ENCODE measurements around the gene HDDC2.

Gene HDDC2

GRCh38 chr6:125277838-125278237, 23.9 kb downstream of the HDDC2 start:
- H4K20me1 ChIP-seq (ENCODE audit: control insufficient read depth, insufficient read depth, low read depth, low read length) = no peaks in the 10 kb centered on the region
- H3K4me1 ChIP-seq (ENCODE audit: control insufficient read depth, low read length) = no peaks in the 10 kb centered on the region
- no peak overlapping the region for H3K4me3 ChIP-seq (ENCODE audit: low read length)
- no peak overlapping the region for H3K27ac ChIP-seq (ENCODE audit: low read depth, low read length)
- H3K9me2 ChIP-seq (replicated peaks; ENCODE audit: control insufficient read depth, low read length) = no peaks in the 10 kb centered on the region
- no peaks in the 10 kb centered on the region for H3F3A ChIP-seq (ENCODE audit: control insufficient read depth, insufficient read depth)
- H3K4me2 ChIP-seq (ENCODE audit: low read length) = no peak overlapping the region
- H3K36me3 ChIP-seq (ENCODE audit: control insufficient read depth, low read length) = peaks cover 92% of the 10 kb centered on the region
- TF ChIP-seq EZH2phosphoT487 (IDR thresholded peaks at IDR 0.05; ENCODE audit: borderline replicate concordance, low read length) = no peak
- TF ChIP-seq, protein P1, sequence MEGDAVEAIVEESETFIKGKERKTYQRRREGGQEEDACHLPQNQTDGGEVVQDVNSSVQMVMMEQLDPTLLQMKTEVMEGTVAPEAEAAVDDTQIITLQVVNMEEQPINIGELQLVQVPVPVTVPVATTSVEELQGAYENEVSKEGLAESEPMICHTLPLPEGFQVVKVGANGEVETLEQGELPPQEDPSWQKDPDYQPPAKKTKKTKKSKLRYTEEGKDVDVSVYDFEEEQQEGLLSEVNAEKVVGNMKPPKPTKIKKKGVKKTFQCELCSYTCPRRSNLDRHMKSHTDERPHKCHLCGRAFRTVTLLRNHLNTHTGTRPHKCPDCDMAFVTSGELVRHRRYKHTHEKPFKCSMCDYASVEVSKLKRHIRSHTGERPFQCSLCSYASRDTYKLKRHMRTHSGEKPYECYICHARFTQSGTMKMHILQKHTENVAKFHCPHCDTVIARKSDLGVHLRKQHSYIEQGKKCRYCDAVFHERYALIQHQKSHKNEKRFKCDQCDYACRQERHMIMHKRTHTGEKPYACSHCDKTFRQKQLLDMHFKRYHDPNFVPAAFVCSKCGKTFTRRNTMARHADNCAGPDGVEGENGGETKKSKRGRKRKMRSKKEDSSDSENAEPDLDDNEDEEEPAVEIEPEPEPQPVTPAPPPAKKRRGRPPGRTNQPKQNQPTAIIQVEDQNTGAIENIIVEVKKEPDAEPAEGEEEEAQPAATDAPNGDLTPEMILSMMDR (IDR thresholded peaks at IDR 0.05; ENCODE audit: low read depth, low read length, poor library complexity, severe bottlenecking) = no peak
- H3K79me2 ChIP-seq (ENCODE audit: control insufficient read depth, low read length) = peaks cover 34% of the 10 kb centered on the region
- no peaks in the 10 kb centered on the region for H3K27me3 ChIP-seq (ENCODE audit: control insufficient read depth, low read length)
- no peaks in the 10 kb centered on the region for H3K9me3 ChIP-seq (ENCODE audit: control insufficient read depth, insufficient read depth, low read length)

DNA sequence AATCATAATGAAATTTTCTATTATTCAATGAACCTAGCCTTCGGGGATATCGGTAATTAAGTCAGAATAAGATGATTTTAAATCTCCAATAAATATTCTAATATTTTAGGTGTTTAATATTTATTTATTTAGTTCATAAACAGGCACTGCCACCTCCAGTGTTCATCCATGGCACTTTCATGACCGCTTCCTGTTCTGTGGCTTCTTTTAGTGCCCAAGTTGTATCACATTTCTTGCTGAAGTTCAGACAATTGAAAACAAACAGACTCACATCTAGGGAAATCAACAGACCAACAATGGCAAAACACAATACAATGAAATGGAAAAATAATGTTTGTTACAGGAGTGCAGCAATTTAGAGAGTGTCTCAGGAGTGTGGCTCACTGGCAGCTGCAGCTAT, 26.0 kb downstream of the HDDC2 start:
- H3K4me1 ChIP-seq (ENCODE audit: control insufficient read depth, low read length) = no peaks in the 10 kb centered on the region
- no peaks in the 10 kb centered on the region for H3K9me3 ChIP-seq (ENCODE audit: control insufficient read depth, insufficient read depth, low read length)
- H3K9me2 ChIP-seq (replicated peaks; ENCODE audit: control insufficient read depth, low read length) = no peaks in the 10 kb centered on the region
- H3K36me3 ChIP-seq (ENCODE audit: control insufficient read depth, low read length) = peaks cover 80% of the 10 kb centered on the region
- no peak overlapping the region for H3K4me3 ChIP-seq (ENCODE audit: low read length)
- H3K4me2 ChIP-seq (ENCODE audit: low read length) = no peak overlapping the region
- H4K20me1 ChIP-seq (ENCODE audit: control insufficient read depth, insufficient read depth, low read depth, low read length) = no peaks in the 10 kb centered on the region
- peaks cover 16% of the 10 kb centered on the region for H3K79me2 ChIP-seq (ENCODE audit: control insufficient read depth, low read length)
- TF ChIP-seq, protein P1 (IDR thresholded peaks at IDR 0.05; ENCODE audit: low read depth, low read length, poor library complexity, severe bottlenecking) = no peak
- no peak for TF ChIP-seq EZH2phosphoT487 (IDR thresholded peaks at IDR 0.05; ENCODE audit: borderline replicate concordance, low read length)
- H3F3A ChIP-seq (ENCODE audit: control insufficient read depth, insufficient read depth) = no peaks in the 10 kb centered on the region
- H3K27me3 ChIP-seq (ENCODE audit: control insufficient read depth, low read length) = no peaks in the 10 kb centered on the region
- H3K27ac ChIP-seq (ENCODE audit: low read depth, low read length) = no peak overlapping the region

DNA sequence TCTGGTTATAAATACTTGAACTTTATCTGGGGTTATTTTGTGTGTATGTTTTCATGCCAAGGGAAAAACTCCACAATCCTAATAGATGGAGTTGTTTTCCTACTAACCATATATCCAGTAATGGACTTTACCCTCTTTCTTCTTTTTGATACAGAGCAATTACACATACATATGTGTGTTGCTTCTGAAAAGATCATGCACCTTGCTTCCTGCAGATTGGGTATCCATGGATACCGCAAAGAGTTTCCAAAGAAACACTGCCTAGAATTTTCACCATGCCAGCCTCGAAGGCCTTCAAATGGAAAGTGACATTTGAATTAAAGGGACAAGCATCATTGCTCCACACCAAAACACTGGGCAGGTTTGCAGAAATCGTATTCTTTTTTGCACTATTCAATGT, 26.8 kb downstream of the HDDC2 start:
- Histone ChIP-seq H3K9me2 (replicated peaks; ENCODE audit: control insufficient read depth, low read length) (no peaks in the 10 kb centered on the region), H4K20me1 (ENCODE audit: control insufficient read depth, insufficient read depth, low read depth, low read length) (no peaks in the 10 kb centered on the region), H3F3A (ENCODE audit: control insufficient read depth, insufficient read depth) (no peaks in the 10 kb centered on the region), H3K27me3 (ENCODE audit: control insufficient read depth, low read length) (no peaks in the 10 kb centered on the region), H3K27ac (ENCODE audit: low read depth, low read length) (no peak overlapping the region), H3K4me1 (ENCODE audit: control insufficient read depth, low read length) (no peaks in the 10 kb centered on the region), H3K36me3 (ENCODE audit: control insufficient read depth, low read length) (peaks cover 71% of the 10 kb centered on the region), H3K4me3 (ENCODE audit: low read length) (no peak overlapping the region), H3K79me2 (ENCODE audit: control insufficient read depth, low read length) (peaks cover 8% of the 10 kb centered on the region), H3K9me3 (ENCODE audit: control insufficient read depth, insufficient read depth, low read length) (no peaks in the 10 kb centered on the region), H3K4me2 (ENCODE audit: low read length) (no peak overlapping the region)
- no peak for TF ChIP-seq EZH2phosphoT487 (IDR thresholded peaks at IDR 0.05; ENCODE audit: borderline replicate concordance, low read length)
- TF ChIP-seq, protein P1 (IDR thresholded peaks at IDR 0.05; ENCODE audit: low read depth, low read length, poor library complexity, severe bottlenecking) = no peak

DNA sequence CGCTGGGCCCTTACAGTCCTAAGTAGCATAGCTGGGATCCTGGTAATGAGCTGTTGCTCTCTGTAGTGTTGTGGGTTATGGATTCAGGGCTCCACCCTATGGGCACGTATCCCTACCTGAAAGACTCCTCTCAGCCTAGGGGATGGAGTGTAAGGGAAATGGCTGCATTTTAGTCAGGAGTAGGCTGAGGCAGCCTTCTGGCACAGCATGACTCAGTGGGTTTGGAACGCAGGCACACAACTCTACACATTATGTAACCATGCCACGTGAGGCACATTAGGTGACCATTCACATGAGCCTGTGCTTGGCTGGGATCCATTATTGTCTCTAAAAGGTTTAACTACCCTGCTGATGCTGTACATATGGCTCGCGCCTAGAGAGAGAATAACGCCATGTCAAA, 27.8 kb downstream of the HDDC2 start:
- Histone ChIP-seq H3K4me1 (ENCODE audit: control insufficient read depth, low read length) (no peaks in the 10 kb centered on the region), H3K79me2 (ENCODE audit: control insufficient read depth, low read length) (peaks cover 2% of the 10 kb centered on the region; the same call in 1 of the 2 replicates), H3K9me3 (ENCODE audit: control insufficient read depth, insufficient read depth, low read length) (no peaks in the 10 kb centered on the region), H3K4me2 (ENCODE audit: low read length) (no peak overlapping the region), H3F3A (ENCODE audit: control insufficient read depth, insufficient read depth) (no peaks in the 10 kb centered on the region), H3K9me2 (replicated peaks; ENCODE audit: control insufficient read depth, low read length) (no peaks in the 10 kb centered on the region), H3K4me3 (ENCODE audit: low read length) (no peak overlapping the region), H3K27me3 (ENCODE audit: control insufficient read depth, low read length) (no peaks in the 10 kb centered on the region), H3K27ac (ENCODE audit: low read depth, low read length) (no peak overlapping the region), H4K20me1 (ENCODE audit: control insufficient read depth, insufficient read depth, low read depth, low read length) (no peaks in the 10 kb centered on the region), H3K36me3 (ENCODE audit: control insufficient read depth, low read length) (peaks cover 63% of the 10 kb centered on the region)
- no peak for TF ChIP-seq EZH2phosphoT487 (IDR thresholded peaks at IDR 0.05; ENCODE audit: borderline replicate concordance, low read length)
- TF ChIP-seq, protein P1 (IDR thresholded peaks at IDR 0.05; ENCODE audit: low read depth, low read length, poor library complexity, severe bottlenecking) = no peak
